Colonic mucosa (tissue), 4 donors: Measurements from ENCODE around the gene GHR. TPM values are rescaled to one million over a fixed set of nuclear protein-coding genes. Genes with fewer than 3 reads are reported as not detected.

Source experiments
- DNase-seq: peaks from one replicate; pipeline ENCODE4 v3.0.0-alpha.2; 2020
- H3K27ac ChIP-seq: fragments of 200-600 bp; one replicate; pipeline ENCODE4 v1.8.0; 2021
- H3K27me3 ChIP-seq: fragments of 200-600 bp; one replicate; pipeline ENCODE4 v1.8.0; 2021
- H3K36me3 ChIP-seq: fragments of 200-600 bp; one replicate; pipeline ENCODE4 v1.8.0; 2021
- H3K4me1 ChIP-seq: fragments of 200-600 bp; one replicate; pipeline ENCODE4 v1.8.0; 2021; ENCODE audit warnings: mild to moderate bottlenecking
- H3K4me3 ChIP-seq: fragments of 200-600 bp; one replicate; pipeline ENCODE4 v1.8.0; 2021
- H3K9ac ChIP-seq, 2 donors: one replicate each; pipeline ENCODE4 v1.7.0; 2013; ENCODE audit warnings: control low read depth in 2 of 2, low read depth in 2 of 2, low read length in 2 of 2
- H3K9me3 ChIP-seq: fragments of 200-600 bp; one replicate; pipeline ENCODE4 v1.8.0; 2021
- intact Hi-C: fragments of 100-400 bp; cut with DNase I; formaldehyde crosslinking; loops from one replicate; pipeline ENCODE4 v1.14.1; 2022
- total RNA-seq, 2 donors: library from RNA; stranded (reverse); fragmentation: NEBNext Ultra II Directional in 1 of 2; extraction: Animal tissue kit (Norgen Biotek cat#: 25700) in 1 of 2; gene quantifications; one replicate each; pipeline ENCODE4 v1.2.1, GENCODE V29; 2021
- TF ChIP-seq, protein P1 (sequence below): fragments of 200-600 bp; IDR thresholded peaks from one replicate; pipeline ENCODE4 v1.8.0; 2022; ENCODE audit warnings: antibody characterized with exemption, mild to moderate bottlenecking
- donor health status: healthy.
- donor health status: DM: no; HTN: no; CAD: no.
- donor health status: DM: no; HTN: no; CAD: no.

The GHR gene
- total RNA-seq, 2 donors from 2014 or later = 2.4 to 6.8 TPM

DNA sequence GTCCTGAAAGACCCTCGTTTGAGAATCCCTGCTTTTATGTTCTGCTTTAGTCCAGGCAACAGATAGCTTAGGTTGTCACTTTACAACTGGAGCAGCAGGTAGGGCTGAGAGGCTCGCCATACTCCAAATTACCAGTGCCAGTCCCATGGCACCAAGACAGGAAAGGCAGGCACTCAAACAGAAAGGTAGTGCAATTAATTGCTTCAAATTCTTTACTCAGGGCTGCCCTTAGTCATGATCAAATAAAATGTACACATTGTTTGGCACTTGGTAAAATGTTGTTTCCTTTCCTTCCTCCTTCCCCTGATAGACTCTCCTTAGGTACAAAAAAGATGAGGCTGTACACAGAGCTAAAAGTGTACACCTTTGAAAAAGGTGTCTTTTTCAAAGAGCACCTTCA, 217.6 kb downstream of the GHR start:
- Histone ChIP-seq H3K4me3 (no peak overlapping the region), H3K27me3 (no peaks in the 10 kb centered on the region), H3K9me3 (no peaks in the 10 kb centered on the region), H3K9ac (no peak overlapping the region), H3K27ac (no peak overlapping the region), H3K36me3 (no peaks in the 10 kb centered on the region), H3K4me1 (no peaks in the 10 kb centered on the region)
- intact Hi-C loops = no loop called here
- TF ChIP-seq, protein P1, sequence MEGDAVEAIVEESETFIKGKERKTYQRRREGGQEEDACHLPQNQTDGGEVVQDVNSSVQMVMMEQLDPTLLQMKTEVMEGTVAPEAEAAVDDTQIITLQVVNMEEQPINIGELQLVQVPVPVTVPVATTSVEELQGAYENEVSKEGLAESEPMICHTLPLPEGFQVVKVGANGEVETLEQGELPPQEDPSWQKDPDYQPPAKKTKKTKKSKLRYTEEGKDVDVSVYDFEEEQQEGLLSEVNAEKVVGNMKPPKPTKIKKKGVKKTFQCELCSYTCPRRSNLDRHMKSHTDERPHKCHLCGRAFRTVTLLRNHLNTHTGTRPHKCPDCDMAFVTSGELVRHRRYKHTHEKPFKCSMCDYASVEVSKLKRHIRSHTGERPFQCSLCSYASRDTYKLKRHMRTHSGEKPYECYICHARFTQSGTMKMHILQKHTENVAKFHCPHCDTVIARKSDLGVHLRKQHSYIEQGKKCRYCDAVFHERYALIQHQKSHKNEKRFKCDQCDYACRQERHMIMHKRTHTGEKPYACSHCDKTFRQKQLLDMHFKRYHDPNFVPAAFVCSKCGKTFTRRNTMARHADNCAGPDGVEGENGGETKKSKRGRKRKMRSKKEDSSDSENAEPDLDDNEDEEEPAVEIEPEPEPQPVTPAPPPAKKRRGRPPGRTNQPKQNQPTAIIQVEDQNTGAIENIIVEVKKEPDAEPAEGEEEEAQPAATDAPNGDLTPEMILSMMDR = no peak
- no peak for DNase-seq

DNA sequence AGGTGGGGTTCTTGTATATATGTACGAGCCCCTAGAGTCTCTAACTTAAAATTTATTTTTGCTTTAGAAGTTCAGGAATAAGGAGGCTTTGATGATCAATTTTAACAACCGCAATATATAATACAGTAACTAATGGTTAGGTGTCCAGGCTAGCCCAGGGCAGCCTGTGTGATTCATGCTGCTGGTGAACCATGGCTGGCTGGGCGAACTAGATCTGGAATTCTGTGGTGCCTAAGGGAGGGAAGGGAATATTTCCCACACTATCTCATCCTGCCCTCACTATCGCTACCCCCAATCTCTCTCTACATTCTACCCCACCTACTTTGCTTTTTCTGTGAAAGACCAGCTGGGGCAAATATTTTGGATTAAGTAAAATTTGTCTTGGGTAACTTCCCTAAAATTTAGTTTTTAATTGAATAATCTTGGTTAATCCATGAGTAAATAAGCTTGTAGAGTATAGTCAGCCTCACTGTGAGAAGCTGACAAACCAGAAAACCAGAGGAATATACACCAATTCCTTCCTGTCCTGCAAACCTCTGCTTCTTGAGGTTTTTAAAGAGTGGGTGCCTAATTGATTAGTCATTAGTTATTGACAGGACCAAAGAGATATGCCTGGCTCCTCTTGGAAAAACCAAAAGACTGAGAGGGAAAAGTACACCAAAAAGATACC, 218.2 kb downstream of the GHR start:
- H3K27me3 ChIP-seq = no peaks in the 10 kb centered on the region
- intact Hi-C loops = no loop called here
- H3K4me1 ChIP-seq = no peaks in the 10 kb centered on the region
- no peaks in the 10 kb centered on the region for H3K9me3 ChIP-seq
- no peak overlapping the region for H3K9ac ChIP-seq
- TF ChIP-seq, protein P1 = no peak
- H3K4me3 ChIP-seq = no peak overlapping the region
- H3K36me3 ChIP-seq = no peaks in the 10 kb centered on the region
- DNase-seq = no peak
- H3K27ac ChIP-seq = no peak overlapping the region

DNA sequence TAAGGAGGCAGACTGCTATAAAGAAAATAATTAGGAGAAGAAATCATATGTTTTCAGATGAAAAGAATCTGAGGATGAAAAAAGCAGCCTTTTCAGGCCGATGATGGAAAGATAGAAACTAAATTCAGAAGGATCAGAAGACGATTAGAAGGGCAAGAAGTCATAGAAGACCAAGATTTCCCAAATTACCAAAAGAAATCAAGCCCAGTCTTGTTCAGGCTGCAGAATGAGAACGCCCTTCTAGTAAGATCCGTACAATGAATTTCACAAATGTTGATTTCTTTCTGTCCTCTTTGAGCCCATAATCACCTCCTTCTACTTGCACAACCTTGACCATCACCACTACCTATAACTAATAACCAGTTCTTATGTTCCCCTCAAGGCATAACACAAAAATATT, 218.8 kb downstream of the GHR start:
- DNase-seq = no peak
- Histone ChIP-seq H3K4me3 (no peak overlapping the region), H3K4me1 (no peaks in the 10 kb centered on the region), H3K27ac (no peak overlapping the region), H3K27me3 (no peaks in the 10 kb centered on the region), H3K9me3 (no peaks in the 10 kb centered on the region), H3K9ac (no peak overlapping the region), H3K36me3 (no peaks in the 10 kb centered on the region)
- TF ChIP-seq, protein P1 = no peak
- intact Hi-C loops = no loop called here

DNA sequence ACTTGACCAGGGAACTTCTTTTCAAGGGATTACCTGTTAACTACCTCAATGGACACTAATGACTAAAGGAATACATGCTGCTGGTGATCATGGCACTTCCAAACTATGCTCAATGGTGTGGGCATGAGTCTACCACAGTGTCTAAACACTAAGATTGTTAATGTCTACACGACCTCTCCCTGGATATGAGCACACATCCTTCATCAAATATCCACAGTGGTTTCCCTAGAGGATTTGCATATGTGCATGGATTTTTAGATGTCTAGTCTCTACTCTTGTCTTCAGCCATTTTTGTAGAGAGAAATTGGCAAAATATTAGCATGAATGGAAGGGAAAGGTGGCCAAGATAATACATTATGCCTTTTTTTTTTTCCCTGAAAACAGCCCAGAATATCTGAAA, 220.1 kb downstream of the GHR start:
- H3K27me3 ChIP-seq = no peaks in the 10 kb centered on the region
- H3K4me3 ChIP-seq = no peak overlapping the region
- TF ChIP-seq, protein P1 = no peak
- H3K9me3 ChIP-seq = no peaks in the 10 kb centered on the region
- DNase-seq = no peak
- intact Hi-C loops = no loop called here
- no peak overlapping the region for H3K9ac ChIP-seq
- no peak overlapping the region for H3K27ac ChIP-seq
- H3K36me3 ChIP-seq = no peaks in the 10 kb centered on the region
- no peaks in the 10 kb centered on the region for H3K4me1 ChIP-seq

DNA sequence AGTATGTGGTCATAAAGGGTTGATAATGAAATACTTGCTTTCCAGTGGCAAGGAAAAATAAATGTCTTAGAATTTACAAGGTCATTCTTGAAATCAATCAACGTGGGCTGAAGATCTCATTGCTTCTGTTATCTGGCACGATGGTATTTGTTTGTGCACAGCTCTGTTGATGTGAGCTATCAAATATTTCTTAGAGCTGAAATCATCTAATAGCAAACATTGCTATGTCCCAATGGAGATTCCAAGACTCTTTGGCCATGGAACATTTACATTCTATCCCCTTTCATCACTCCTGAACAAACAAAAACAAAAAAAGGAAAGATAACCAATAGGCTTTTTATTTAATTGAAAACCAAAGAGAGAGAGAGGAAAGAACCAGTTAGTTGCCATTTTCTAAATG, 221.9 kb downstream of the GHR start:
- intact Hi-C loops = no loop called here
- H3K27me3 ChIP-seq = no peaks in the 10 kb centered on the region
- H3K27ac ChIP-seq = no peak overlapping the region
- no peaks in the 10 kb centered on the region for H3K36me3 ChIP-seq
- TF ChIP-seq, protein P1 = no peak
- H3K9me3 ChIP-seq = no peaks in the 10 kb centered on the region
- no peak overlapping the region for H3K4me3 ChIP-seq
- H3K9ac ChIP-seq = no peak overlapping the region
- H3K4me1 ChIP-seq = no peaks in the 10 kb centered on the region
- DNase-seq = no peak
